ENCODE measurements around the gene TRIM10. TPM values are rescaled to one million over a fixed set of nuclear protein-coding genes. Genes with fewer than 3 reads are reported as not detected.

The TRIM10 gene
- total and polyA plus RNA-seq, 2 experiments from 2014 or later: 0.31 TPM; not detected in 1

DNA sequence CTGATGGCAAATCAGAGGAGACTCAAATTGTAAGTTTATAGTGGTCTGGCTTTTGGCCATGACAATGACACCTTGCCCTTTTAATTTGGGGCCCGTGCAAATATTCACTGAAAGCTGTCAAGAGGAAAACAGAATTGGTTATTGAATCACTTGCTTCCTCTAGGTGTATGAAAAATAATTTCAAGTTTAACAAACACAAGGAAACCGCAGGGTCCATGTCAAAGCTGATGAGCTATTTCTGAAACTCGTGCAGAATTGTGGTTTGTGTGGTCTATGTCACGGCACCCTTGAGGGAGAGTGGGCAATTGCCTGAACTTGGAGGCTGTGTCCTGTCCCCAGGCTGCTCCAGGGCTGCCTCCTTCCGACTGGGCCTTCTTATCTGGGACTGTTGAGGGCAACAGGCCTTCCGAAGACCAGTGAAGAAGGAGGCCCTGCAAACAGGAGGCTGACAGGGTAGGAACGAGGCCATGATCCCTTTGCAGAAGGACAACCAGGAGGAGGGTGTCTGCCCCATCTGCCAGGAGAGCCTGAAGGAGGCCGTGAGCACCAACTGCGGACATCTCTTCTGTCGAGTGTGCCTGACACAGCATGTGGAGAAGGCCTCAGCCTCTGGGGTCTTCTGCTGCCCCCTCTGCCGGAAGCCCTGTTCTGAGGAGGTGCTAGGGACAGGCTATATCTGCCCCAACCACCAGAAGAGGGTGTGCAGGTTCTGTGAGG, 24.3 kb downstream of the TRIM10 start (continued):
- TF ChIP-seq, protein P1, sequence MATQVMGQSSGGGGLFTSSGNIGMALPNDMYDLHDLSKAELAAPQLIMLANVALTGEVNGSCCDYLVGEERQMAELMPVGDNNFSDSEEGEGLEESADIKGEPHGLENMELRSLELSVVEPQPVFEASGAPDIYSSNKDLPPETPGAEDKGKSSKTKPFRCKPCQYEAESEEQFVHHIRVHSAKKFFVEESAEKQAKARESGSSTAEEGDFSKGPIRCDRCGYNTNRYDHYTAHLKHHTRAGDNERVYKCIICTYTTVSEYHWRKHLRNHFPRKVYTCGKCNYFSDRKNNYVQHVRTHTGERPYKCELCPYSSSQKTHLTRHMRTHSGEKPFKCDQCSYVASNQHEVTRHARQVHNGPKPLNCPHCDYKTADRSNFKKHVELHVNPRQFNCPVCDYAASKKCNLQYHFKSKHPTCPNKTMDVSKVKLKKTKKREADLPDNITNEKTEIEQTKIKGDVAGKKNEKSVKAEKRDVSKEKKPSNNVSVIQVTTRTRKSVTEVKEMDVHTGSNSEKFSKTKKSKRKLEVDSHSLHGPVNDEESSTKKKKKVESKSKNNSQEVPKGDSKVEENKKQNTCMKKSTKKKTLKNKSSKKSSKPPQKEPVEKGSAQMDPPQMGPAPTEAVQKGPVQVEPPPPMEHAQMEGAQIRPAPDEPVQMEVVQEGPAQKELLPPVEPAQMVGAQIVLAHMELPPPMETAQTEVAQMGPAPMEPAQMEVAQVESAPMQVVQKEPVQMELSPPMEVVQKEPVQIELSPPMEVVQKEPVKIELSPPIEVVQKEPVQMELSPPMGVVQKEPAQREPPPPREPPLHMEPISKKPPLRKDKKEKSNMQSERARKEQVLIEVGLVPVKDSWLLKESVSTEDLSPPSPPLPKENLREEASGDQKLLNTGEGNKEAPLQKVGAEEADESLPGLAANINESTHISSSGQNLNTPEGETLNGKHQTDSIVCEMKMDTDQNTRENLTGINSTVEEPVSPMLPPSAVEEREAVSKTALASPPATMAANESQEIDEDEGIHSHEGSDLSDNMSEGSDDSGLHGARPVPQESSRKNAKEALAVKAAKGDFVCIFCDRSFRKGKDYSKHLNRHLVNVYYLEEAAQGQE (IDR thresholded peaks at IDR 0.05; ENCODE audit: unreplicated experiment): no peak
- TF ChIP-seq EZH2 (IDR thresholded peaks at IDR 0.05; ENCODE audit: low read depth, unreplicated experiment): no peak
- TF ChIP-seq, protein P2, sequence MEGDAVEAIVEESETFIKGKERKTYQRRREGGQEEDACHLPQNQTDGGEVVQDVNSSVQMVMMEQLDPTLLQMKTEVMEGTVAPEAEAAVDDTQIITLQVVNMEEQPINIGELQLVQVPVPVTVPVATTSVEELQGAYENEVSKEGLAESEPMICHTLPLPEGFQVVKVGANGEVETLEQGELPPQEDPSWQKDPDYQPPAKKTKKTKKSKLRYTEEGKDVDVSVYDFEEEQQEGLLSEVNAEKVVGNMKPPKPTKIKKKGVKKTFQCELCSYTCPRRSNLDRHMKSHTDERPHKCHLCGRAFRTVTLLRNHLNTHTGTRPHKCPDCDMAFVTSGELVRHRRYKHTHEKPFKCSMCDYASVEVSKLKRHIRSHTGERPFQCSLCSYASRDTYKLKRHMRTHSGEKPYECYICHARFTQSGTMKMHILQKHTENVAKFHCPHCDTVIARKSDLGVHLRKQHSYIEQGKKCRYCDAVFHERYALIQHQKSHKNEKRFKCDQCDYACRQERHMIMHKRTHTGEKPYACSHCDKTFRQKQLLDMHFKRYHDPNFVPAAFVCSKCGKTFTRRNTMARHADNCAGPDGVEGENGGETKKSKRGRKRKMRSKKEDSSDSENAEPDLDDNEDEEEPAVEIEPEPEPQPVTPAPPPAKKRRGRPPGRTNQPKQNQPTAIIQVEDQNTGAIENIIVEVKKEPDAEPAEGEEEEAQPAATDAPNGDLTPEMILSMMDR (conservative IDR thresholded peaks at IDR 0.05; ENCODE audit: low read depth in 2 of 2): no peak
- TF ChIP-seq ETS1 (IDR thresholded peaks at IDR 0.05): no peak
- no peak for TF ChIP-seq POLR2AphosphoS5 (IDR thresholded peaks at IDR 0.05; ENCODE audit: low read depth)
- no peak for TF ChIP-seq ZNF114 (CRISPR knock-in tag; IDR thresholded peaks at IDR 0.05)

- no peaks in the 10 kb centered on the region for H3K9me3 Mint-ChIP-seq
- Histone ChIP-seq H3K4me3 (no peak within 1 kb of the TSS), H2AFZ (no peak within 1 kb of the TSS), H3K27ac (ENCODE audit: low read depth) (no peak within 1 kb of the TSS), H3K79me2 (replicated peaks; ENCODE audit: insufficient read depth) (no peaks in the 10 kb centered on the region), H3K9me2 (ENCODE audit: insufficient read depth) (no peaks in the 10 kb centered on the region), H3K4me1 (ENCODE audit: insufficient read depth) (no peaks in the 10 kb centered on the region), H3F3A (replicated peaks; ENCODE audit: low read depth) (no peaks in the 10 kb centered on the region), H4K20me1 (replicated peaks; ENCODE audit: insufficient read depth) (no peaks in the 10 kb centered on the region), H3K27me3 (ENCODE audit: insufficient read depth) (peaks cover 21% of the 10 kb centered on the region), H3K4me2 (no peak within 1 kb of the TSS), H3K36me3 (ENCODE audit: insufficient read depth) (no peaks in the 10 kb centered on the region)
- no peaks in the 10 kb centered on the region for H3K36me3 Mint-ChIP-seq (ENCODE audit: low read depth)
- ATAC-seq (no peak), DNase-seq (ENCODE audit: low spot score) (no peak)
- H3K27ac Mint-ChIP-seq: no peak within 1 kb of the TSS
- H3K4me1 Mint-ChIP-seq: peaks cover 2% of the 10 kb centered on the region; the same call in 2 of the 3 replicates
- peaks cover 4% of the 10 kb centered on the region for H3K27me3 Mint-ChIP-seq (ENCODE audit: insufficient read depth, low read depth, poor library complexity)
- no peak within 1 kb of the TSS for H3K4me3 Mint-ChIP-seq
- no peak for TF ChIP-seq JUNB (IDR thresholded peaks at IDR 0.05; ENCODE audit: unreplicated experiment)
- no peak for TF ChIP-seq NANOG (IDR thresholded peaks at IDR 0.05; ENCODE audit: borderline replicate concordance)
- TF ChIP-seq ZNF331 (CRISPR knock-in tag; IDR thresholded peaks at IDR 0.05; ENCODE audit: low read depth): no peak
- TF ChIP-seq ETS1 (IDR thresholded peaks at IDR 0.05): no peak
- TF ChIP-seq CREB1 (CRISPR knock-in tag; IDR thresholded peaks at IDR 0.05; ENCODE audit: low read depth): no peak
- no peak for TF ChIP-seq EZH2 (IDR thresholded peaks at IDR 0.05; ENCODE audit: low read depth, unreplicated experiment)
- TF ChIP-seq, protein P1 (IDR thresholded peaks at IDR 0.05; ENCODE audit: unreplicated experiment): no peak
Observed at GRCh38 chr6:30135757-30136156, 25.3 kb downstream of the TRIM10 start, which contains the start of gene TRIM40. TRIM40 (plus strand) TSS chr6:30136140; CDS start chr6:30137037, 897 bp downstream.

Data from GM23338 (cell line).